ENCODE data around the gene STBD1.

DNA sequence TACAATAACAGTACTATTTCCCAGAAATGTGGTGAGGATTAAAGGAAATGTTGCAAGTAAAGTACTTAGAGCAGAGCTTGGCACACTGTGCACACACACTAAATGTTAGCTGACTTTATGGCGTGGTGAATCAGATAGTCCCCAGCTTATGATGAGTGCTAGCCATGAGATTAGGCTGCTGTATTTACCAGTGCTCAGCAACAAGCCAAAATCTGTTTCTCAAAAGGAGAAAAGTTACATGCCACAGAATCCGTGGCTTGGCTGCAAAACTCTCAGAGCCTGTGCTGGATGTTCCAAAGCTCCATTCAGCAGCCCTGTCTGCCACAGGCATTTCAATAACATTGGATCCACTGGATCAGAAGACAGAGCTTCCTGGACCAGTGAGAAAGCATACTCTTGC is 12.8 kb upstream of the STBD1 start:
- TF ChIP-seq, protein P1, sequence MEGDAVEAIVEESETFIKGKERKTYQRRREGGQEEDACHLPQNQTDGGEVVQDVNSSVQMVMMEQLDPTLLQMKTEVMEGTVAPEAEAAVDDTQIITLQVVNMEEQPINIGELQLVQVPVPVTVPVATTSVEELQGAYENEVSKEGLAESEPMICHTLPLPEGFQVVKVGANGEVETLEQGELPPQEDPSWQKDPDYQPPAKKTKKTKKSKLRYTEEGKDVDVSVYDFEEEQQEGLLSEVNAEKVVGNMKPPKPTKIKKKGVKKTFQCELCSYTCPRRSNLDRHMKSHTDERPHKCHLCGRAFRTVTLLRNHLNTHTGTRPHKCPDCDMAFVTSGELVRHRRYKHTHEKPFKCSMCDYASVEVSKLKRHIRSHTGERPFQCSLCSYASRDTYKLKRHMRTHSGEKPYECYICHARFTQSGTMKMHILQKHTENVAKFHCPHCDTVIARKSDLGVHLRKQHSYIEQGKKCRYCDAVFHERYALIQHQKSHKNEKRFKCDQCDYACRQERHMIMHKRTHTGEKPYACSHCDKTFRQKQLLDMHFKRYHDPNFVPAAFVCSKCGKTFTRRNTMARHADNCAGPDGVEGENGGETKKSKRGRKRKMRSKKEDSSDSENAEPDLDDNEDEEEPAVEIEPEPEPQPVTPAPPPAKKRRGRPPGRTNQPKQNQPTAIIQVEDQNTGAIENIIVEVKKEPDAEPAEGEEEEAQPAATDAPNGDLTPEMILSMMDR (IDR thresholded peaks at IDR 0.05 in 8 of 11, conservative IDR thresholded peaks at IDR 0.05 in 3 of 11), result no peak
- TF ChIP-seq POLR2A (IDR thresholded peaks at IDR 0.05), result no peak
